Thoracic aorta (tissue), 2 donors: ENCODE data around the gene NPHP4. TPM values are rescaled to one million over a fixed set of nuclear protein-coding genes. Genes with fewer than 3 reads are reported as not detected.

ENCODE experiments used
- ATAC-seq: fragments of 150-250 bp; one replicate; pipeline ENCODE4 v1.8.0; 2017; ENCODE audit warnings: low read depth; ENCODE audit not compliant: insufficient number of reproducible peaks, low FRiP score
- DNase-seq: peaks from one replicate; pipeline ENCODE4 v3.0.0-alpha.2; 2020; ENCODE audit warnings: low spot score
- H3K27ac ChIP-seq, 2 donors: fragments of 200-600 bp; sonication (generic); 1 replicate in 1 of 2; 2 replicates in 1 of 2; pipeline ENCODE4 v1.5.1; 2016; ENCODE audit warnings: mild to moderate bottlenecking in 2 of 2, moderate library complexity in 2 of 2
- H3K27me3 ChIP-seq: fragments of 200-600 bp; sonication (generic); replicated peaks from 2 replicates; pipeline ENCODE4 v1.6.0; 2016; ENCODE audit warnings: mild to moderate bottlenecking; ENCODE audit not compliant: insufficient read depth
- H3K36me3 ChIP-seq: fragments of 200-600 bp; sonication (generic); one replicate; pipeline ENCODE4 v1.5.1; 2016
- H3K4me1 ChIP-seq, 2 donors: fragments of 200-600 bp; sonication (generic); 1 replicate in 1 of 2; 2 replicates in 1 of 2; pipeline versions ENCODE4 v1.5.1 to v1.6.0; 2016; ENCODE audit warnings: low read depth in 2 of 2, mild to moderate bottlenecking in 1 of 2; ENCODE audit not compliant: control insufficient read depth in 1 of 2
- H3K4me3 ChIP-seq: fragments of 200-600 bp; sonication (generic); 2 replicates; pipeline ENCODE4 v1.5.1; 2016; ENCODE audit warnings: mild to moderate bottlenecking
- H3K9me3 ChIP-seq: fragments of 200-600 bp; sonication (generic); 2 replicates; pipeline ENCODE4 v1.5.1; 2016
- CTCF ChIP-seq: fragments of 200-600 bp; sonication (generic); IDR thresholded peaks from one replicate; pipeline ENCODE4 v1.5.1; 2019; ENCODE audit warnings: antibody characterized with exemption
- total RNA-seq, 2 donors: library from RNA; depleted of rRNA; stranded (reverse); fragments of >200 nt; gene quantifications; one replicate each; pipeline versions ENCODE4 v1.1.0 to v1.2.3, GENCODE V29; 2016

Gene NPHP4
- total RNA-seq, 2 donors from 2014 or later = 11.4 to 15.1 TPM

GRCh38 chr1:6010554-6010953 lies 18.3 kb upstream of the NPHP4 start:
- DNase-seq (no peak), ATAC-seq (no peak)
- Histone ChIP-seq H3K27ac (no peak overlapping the region), H3K27me3 (no peaks in the 10 kb centered on the region), H3K4me3 (no peak overlapping the region), H3K36me3 (no peaks in the 10 kb centered on the region), H3K4me1 (no peaks in the 10 kb centered on the region), H3K9me3 (no peaks in the 10 kb centered on the region)
- no peak for TF ChIP-seq CTCF

GRCh38 chr1:6009120-6010040 lies 17.2 kb upstream of the NPHP4 start:
- DNase-seq (no peak), ATAC-seq (no peak)
- H3K36me3 ChIP-seq = no peaks in the 10 kb centered on the region
- no peaks in the 10 kb centered on the region for H3K4me1 ChIP-seq
- no peaks in the 10 kb centered on the region for H3K9me3 ChIP-seq
- no peak overlapping the region for H3K4me3 ChIP-seq
- TF ChIP-seq CTCF = no peak
- no peak overlapping the region for H3K27ac ChIP-seq
- H3K27me3 ChIP-seq = no peaks in the 10 kb centered on the region

- H3K4me3 ChIP-seq = no peak overlapping the region
- H3K9me3 ChIP-seq = no peaks in the 10 kb centered on the region
- H3K27me3 ChIP-seq = no peaks in the 10 kb centered on the region
- no peak overlapping the region for H3K27ac ChIP-seq
- ATAC-seq (no peak), DNase-seq (no peak)
- no peak for TF ChIP-seq CTCF
- no peaks in the 10 kb centered on the region for H3K4me1 ChIP-seq
- H3K36me3 ChIP-seq = no peaks in the 10 kb centered on the region
Measured at GRCh38 chr1:6008696-6009095, 16.5 kb upstream of the NPHP4 start.

- Histone ChIP-seq H3K36me3 (no peaks in the 10 kb centered on the region), H3K4me3 (no peak overlapping the region), H3K27me3 (no peaks in the 10 kb centered on the region), H3K4me1 (no peaks in the 10 kb centered on the region), H3K9me3 (no peaks in the 10 kb centered on the region), H3K27ac (no peak overlapping the region)
- ATAC-seq (no peak), DNase-seq (no peak)
- no peak for TF ChIP-seq CTCF
Measured at GRCh38 chr1:6008084-6008415, 15.8 kb upstream of the NPHP4 start.

- no peaks in the 10 kb centered on the region for H3K4me1 ChIP-seq
- no peaks in the 10 kb centered on the region for H3K27me3 ChIP-seq
- no peak for TF ChIP-seq CTCF
- no peak for DNase-seq
- H3K9me3 ChIP-seq = no peaks in the 10 kb centered on the region
- H3K4me3 ChIP-seq = no peak overlapping the region
- no peaks in the 10 kb centered on the region for H3K36me3 ChIP-seq
- ATAC-seq = no peak
- no peak overlapping the region for H3K27ac ChIP-seq
Measured at GRCh38 chr1:6007318-6008083, 15.3 kb upstream of the NPHP4 start.
